Measurements from ENCODE around the gene XPO4.
A peak's percentile ranks its signal among the peaks of the same experiment; 100 is the strongest.
"Not testable (repeated sequence)": the region's sequence is repeated elsewhere in the genome, so short reads cannot be mapped to it uniquely, and the experiment has no call there.

The XPO4 gene

DNA sequence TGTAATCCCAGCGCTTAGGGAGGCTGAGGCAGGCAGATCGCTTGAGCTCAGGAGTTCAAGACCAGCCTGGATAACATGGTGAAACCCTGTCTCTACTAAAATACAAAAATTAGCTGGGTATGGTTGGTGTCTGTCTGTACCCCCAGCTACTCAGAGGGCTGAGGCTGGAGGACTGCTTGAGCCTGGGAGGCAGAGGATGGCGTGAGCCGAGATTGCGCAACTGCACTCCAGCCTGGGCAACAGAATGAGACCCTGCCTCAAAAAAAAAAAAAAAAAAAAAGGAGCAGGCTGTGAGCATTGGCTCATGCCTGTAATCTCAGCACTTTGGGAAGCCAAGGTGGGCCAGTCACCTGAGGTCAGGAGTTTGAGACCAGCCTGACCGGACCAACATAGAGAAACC is 12.0 kb downstream of the XPO4 start:
- not testable (repeated sequence) for DNase-seq

DNA sequence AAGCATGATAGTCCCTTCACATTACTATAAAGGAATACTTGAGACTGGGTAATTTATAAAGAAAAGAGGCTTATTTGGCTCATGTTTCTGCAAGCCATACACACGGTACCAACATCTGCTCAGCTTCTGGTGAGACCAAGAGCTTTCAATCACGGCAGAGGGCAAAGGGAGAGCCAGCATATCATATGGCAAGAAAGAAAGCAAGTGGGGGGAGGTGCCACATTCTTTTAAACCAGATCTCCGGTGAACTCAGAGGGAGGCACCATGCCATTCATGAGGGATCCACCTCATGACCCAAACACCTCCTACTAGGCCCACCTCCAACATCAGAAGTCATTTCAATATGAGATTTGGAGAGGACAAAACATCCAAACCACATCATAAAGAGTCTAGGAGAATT is 20.3 kb downstream of the XPO4 start:
- no peak for DNase-seq

DNA sequence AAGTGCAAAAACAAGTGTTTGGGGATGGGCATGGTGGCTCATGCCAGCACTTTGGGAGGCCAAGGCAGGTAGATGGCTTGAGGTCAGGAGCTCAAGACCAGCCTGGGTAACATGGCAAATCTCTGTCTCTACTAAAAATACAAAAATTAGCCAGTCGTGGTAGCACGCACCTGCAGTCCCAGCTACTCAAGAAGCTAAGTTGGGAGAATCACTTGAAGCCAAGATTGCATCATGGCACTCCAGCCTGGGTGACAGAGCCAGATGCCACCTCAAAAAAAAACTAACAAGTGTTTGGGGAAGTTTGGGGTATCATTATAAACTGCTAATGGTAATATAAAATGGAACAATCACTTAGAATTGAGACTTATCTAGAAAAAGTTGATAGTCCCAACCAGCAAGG is 24.6 kb downstream of the XPO4 start:
- DNase-seq, result no peak

DNA sequence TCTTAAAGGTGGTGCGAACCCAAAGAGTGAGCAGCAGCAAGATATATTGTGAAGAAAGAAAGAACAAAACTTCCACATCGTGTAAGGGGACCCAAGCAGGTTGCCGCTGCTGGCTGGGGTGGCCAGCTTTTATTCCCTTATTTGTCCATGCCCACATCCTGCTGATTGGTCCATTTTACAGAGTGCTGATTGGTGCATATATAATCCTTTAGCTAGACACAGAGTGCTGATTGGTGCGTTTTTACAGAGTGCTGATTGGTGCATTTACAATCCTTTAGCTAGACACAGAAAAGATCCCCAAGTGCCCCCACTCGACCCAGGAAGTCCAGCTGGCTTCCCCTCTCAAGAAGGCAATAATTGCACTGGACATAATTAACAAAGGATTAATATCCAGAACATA is 25.7 kb downstream of the XPO4 start:
- DNase-seq, result not testable (repeated sequence)

DNA sequence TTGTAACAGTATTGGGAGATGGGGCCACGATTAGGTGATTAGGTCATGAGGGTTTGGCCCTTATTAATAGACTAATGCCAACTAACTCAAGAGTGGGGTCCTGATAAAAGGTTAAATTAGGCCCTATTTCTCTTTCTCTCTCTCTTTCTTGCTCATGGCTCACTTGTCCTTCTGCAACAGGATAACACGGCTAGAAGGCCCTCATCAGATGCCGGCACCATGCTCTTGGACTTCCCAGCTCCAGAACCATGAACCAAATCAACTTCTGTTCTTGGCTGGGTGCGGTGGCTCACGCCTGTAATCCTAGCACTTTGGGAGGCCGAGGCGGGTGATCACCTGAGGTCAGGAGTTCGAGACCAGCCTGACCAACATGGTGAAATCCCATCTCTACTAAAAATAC is 28.1 kb downstream of the XPO4 start:
- DNase-seq, result not testable (repeated sequence)

DNA sequence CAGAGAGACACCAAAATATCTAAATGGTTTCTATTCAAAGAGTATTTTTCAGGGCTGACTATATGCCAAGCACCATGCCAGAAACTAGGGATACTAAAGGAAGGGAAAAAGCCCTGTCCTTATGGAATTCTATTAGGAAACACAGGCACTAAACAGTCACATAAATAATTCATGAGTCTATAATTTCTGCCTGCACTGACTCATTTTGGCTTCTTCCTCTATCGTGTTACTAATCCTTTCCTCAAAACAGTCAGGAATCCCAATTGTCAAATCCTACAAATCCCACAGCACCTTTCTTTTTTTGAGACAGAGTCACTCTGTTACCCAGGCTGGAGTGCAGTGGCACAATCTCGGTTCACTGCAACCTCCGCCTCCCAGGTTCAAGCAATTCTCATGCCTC is 29.2 kb downstream of the XPO4 start:
- DNase-seq, result no peak

DNA sequence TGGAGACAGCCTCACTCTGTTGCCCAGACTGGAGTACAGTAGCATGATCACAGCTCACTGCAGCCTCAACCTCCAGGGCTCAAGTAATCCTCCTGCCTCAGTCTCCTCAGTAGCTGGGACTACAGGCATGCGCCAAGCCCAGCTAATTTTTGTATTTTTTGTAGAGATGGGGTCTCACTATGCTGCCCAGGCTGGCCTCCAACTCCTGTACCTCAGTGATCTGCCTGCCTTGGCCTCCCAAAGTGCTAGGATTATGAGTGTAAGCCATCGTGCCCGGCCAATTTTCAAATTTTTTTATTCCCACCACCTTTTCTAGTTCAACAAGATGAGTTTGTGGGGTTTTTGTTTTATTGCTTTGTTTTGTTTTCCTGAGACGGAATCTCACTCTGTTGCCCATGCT is 31.7 kb downstream of the XPO4 start:
- no peak for DNase-seq

DNA sequence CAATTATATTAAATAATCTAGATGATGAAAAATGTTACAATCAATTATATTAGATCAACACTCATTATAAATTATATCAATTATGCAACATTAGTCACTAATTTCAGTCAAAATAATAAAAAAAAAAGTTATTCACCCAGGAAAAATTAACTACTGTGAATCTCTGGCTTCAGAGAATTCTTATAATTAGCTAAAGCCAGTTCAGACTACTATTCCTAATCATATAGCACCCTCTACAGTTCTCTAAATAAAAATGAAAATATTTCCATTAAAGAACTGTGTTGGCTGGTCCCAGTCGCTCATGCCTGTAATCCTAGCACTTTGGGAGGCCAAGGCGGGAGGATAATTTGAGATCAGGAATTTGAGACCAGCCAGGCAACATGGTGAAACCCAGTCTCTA is 33.0 kb downstream of the XPO4 start:
- no peak for DNase-seq

DNA sequence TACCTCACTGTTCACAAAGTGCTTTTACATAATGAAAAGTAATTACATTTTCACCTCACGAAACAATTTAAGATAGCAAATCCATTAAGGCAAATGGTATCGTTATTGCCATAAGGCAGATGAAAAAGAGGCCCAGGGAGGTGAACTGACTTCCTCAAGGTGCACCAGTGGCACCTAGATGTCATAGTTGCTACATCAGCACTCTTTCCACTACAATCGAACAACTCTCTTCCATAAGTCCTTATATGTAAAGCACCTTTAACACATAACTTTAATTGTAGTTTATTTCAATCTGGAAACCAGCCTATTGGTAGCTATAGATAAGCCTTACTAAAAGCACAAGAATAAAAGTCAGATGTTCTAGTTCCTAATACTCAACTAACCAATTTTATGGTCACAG is 35.1 kb downstream of the XPO4 start:
- no peak for DNase-seq

DNA sequence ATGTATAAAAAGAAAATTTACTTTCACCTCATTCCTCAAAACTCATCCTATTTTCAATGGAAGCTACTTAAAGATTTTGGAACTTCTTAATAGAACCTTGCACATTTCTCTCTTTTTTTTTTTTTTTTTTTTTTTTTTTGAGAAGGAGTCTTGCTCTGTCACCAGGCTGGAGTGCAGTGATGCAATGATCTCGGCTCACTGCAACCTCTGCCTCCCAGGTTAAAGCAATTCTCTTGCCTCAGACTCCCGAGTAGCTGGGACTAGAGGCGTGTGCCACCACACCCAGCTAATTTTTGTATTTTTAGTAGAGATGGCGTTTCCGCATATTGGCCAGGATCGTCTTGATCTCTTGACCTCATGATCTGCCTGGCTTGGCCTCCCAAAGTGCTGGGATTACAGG is 40.9 kb downstream of the XPO4 start:
- not testable (repeated sequence) for DNase-seq

DNA sequence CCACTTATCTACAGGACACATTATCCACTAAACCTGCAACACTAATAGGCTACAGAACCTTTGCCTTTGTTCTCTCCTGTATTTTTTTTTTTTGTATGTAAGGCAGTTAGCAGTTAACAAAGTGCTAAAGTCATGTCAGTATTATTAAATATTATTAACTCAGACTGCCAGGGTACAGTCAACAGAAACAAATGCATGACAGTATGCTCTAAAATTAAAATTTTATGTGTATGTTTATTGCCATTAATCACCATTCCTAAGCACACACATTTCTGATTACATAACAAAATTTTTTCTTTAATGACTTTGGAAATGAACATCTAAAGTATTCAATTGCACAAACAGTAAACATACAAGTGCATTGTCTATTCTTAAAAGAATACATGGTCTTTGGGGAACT is 41.7 kb downstream of the XPO4 start:
- no peak for DNase-seq

DNA sequence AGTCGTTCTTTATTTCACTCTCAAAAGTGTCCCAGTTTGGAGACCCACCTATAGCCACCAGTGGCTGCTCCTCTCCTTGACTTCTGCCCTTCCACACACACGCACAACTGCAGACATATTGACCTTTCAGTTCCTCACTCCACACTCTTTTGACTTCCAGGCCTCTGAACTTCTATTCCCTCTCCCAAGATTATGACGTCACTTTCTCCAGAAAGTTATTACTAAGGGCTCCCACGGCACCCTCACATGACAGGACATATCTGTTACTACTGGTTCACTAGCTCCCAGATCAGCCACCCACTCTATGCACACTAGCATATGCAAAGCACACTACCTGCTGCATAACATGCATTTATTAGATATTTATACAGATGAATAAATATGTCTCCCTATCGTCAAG is 45.9 kb downstream of the XPO4 start:
- no peak for DNase-seq

DNA sequence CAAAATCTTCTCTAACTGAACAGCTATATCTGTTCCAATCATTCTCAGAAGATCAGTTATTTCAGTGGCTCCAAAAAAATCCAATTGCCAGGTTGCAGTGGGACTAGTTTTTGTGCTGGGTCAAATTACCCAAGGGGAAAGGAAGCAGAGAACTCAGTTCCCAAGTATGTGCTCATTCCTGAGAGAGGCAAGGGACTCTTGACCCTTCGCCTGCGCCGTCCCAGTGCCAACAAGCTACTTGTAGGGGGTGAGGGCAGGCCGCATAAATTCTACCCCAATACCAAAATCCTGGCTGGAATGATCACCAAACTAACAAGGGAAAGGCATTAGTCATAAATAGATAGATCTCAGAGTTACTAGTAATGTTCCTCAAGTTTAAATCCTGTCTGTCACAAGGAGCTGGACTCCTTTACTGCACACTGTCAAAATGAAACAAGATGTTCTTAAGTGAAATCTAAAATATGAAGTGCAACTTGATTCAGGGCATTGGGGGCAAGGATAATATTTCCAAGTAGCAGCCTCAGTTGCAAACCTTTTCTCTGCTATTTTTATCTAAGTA is 50.6 kb downstream of the XPO4 start:
- no peak for DNase-seq

DNA sequence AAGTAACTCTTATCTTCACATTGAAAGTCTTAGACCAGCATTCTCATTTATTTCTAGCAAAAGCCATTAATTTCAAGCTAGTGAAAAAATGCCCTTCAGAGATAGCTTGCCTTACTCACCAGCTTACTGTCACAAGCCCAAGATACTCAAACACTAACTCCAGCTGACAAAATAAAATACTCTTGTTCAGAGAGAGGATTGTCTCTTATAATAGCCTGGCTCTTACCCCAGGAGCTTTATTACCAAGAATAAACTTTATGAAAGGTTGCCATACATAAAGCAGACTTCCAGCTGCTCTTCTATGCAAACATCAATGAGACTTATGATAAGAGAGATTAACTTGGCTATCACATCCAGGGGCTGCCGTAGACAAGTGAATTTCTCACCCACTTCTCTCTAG is 53.6 kb downstream of the XPO4 start:
- no peak for DNase-seq

DNA sequence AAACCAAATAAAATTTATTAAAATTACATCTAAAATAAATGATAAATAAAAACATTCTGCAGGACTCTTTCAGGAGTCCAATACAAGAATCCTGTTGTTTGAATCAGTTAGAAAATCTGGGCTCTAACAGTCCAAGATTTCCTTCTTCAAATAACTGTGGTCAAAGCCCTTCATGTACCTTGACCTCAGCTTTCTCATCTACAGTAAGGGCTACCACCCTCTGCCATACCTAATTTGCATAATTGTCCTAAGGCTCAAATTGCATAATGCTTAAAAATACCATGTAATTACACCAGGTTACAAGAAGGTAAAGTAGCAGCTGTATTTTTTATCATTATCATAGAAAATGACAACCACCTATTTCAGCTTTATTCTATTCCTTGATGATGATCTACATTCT is 54.3 kb downstream of the XPO4 start:
- no peak for DNase-seq

DNA sequence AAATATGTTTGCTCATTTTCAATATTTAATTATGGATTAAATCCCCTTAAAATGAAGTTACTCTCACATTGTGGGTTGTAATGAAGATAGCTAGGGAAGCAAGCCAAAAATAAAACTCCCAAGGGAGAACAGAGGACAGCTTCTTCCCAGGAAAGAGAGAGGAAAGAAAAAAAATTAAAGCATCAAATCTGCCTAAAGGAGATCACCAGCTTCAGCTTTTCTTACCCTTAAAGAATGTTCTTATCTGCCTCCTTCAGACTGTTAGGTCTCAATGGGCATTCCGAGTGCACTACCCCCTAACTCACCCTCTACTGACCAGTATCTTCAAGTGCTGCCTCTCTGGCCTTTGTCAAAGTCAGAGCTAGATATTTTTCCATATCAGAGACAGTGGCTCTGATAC is 55.2 kb downstream of the XPO4 start:
- DNase-seq, result no peak

DNA sequence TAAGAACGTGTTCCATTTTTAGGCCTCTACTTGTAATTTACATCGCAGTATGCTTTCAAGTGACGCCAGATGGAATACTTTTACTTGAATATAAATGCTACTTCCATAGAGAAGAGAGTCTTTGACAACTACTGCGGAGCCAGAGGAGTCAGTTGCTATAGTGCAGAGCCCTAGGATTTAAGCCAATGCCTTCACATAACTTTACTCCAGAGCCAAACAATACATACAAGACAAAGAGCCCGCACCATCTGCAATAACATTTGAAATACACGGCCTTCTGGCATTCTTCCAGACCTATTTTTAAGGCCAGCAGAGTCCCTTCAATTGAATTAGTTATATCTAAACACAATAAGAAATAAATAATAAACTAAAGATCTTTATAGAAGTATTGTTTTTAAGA is 59.4 kb downstream of the XPO4 start:
- DNase-seq, result no peak

DNA sequence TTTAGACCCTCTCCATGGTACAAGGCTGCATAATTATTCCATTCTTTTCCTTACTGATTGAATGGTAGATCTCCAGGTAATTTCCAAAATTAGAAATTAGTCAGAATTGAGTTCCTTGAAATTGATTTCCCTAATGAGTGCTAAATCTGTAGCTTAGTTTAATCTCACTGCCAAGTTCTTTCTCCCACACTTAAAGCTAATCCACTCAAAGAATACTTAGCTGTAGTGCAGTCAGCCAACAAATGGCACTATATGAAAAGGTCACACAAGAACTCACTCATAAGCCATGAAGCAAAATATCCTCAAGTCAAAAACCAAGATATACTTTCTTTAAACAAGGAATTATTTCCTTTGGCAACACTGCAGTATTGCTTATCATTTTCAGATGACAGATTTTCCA is 62.0 kb downstream of the XPO4 start:
- no peak for DNase-seq

DNA sequence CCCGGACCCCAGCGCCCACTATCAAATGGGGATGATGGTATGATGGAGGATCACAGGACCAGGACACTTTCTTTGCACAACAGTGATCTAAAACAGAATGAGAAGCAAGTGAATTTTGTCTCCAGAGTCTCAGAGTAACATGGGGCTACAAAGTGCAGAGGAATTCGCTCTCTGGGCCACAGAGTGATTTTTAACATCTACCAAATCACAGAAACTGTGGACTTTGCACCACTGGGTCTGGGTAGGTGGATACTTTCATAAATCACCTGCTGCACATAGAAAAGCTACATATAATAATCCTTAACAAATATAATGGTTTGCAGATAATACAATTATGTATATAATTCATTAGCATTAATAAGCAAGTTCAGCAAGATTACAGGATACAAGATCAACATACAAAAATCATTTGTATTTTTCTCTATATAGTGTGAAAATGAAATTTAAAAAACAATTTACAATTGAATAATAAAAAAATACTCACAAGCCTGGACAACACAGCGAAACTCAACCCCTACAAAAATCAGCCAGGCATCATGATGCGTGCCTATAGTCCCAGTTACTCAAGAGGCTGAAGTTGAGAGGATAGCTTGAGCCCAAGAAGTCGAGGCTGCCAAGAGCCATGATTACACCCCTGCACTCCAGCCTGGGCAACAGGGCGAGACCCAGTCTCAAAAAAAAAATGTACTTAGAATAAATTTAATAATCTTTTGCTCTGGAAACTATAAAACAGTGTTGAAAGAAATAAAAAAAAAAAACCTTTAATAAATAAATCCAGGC is 68.5 kb downstream of the XPO4 start:
- no peak for DNase-seq

DNA sequence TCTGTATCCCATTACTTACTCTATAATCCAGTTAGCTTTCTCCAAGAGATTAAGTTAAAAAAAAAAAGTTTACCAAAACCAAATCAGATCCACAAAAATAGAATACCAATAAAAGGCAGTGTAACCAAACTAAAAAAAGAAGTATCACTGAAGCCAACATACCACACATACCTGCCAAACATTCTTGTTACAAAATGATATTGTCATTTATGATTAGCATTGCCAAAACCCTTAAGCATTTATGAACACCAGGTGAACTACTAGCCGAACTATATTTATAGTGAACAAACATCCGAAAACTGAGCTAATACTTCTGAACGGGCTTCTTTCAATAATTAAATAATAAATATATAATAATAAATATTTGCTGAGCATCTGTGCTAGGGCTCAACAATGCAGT is 69.7 kb downstream of the XPO4 start:
- no peak for DNase-seq

DNA sequence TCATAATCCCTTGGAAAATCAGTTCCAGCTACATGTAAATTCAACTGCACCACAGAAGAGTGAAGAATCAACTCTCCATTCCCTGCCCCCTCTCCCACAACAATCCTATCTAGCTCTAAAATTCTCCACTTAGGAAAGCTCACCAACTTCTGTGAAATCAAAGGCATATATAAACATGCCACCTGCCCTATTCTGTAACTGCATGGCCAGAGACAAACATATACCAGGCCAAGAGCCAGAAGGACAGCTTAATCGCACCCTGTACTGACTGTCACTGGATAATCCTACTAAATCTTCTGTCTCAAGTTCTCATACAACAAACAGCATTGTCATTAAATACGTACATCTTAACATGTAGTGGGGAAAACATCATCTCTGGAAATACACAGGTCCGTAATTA is 70.6 kb downstream of the XPO4 start:
- no peak for DNase-seq

DNA sequence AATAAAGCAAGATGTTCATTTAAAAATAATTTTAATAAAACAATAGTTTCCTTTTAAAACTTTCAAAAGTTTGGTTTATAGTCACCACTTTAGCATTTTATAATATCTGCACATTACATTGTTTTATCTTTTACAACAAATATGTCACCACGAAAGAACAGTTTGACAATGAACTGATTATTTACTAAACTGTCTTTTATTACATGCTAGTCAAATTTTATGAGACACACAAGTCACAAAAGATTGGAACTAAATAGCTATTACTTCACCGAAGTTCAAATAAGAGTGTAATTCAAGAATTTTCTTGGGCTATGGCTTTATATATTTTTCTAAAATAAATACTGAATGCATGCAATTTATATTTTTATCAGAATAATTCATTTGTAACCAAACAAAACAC is 71.3 kb downstream of the XPO4 start:
- no peak for DNase-seq

DNA sequence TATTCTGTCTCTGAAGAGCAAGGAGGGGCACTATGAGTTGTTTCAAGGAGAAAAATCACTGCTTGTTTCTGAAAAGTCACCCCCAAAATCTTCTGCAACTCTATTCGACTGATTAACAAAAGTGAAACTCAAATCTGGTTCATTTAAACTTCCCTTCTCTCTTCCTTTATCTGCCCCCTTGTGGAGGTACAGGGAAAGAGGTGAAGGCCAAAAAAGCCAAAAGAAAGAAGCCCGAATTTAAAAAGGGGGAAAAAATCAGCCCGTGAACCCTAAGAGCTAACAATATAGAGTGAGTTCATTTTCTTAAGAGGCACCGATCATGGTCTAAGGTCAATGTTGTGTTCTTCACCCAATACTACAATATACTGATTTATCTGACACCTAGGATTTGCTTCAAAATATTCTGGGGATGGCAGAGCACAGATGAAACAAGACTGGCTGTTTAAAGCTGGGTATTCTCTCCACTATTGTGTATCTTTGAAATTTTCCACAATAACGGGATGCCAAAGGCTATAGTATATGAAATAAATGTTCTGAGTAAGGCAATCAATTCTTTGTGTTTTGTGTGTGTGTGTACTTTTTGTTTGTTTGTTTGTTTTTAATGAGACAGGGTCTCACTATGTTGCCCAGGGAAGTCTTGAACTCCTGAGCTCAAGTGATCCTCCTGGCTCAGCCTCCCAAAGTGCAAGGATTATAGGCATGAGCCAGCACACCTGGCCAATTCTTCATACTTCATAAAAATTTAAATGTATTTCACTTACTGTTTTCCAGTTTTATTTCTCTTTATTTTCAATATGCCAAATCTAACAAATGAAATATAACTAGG is 73.8 kb downstream of the XPO4 start:
- DNase-seq, result peak; percentile 26

DNA sequence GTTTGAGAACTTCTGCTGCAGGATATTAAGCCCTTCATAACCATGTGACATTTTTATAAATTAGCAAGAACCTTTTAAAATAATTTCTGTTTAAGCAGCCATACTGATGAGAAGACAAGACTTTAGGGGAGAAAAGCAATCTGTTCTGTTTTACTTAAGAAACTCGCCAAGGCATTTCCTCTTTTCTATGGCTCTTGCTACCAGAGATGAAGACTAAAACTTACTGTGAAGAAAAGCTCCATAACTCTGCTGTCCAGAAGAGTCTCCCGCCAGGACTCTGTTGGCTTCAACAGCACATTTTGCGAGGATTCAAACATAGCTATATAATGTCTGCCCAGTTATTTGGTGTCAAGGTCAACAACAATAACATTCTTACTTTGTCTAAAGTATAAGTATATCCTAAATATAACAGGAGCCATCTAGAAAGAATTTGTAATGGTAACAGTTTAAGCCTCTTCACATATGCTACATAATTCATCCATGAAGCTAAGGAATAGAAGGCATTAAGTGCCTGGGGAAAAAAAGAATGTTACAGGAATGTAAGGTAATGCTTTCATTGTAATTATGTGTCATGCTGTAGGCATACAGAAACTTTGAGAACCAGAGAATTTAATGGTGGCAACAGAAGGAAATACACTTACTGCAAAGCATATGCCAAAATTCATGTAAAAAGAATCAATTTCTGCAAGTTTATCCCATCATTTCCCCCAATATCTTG is 75.5 kb downstream of the XPO4 start:
- no peak for DNase-seq
